Osteoblast (primary cell): Measurements from ENCODE around the gene CHAF1A. TPM values are rescaled to one million over a fixed set of nuclear protein-coding genes. Genes with fewer than 3 reads are reported as not detected.

Source experiments
- DNase-seq: peaks from one replicate; pipeline ENCODE4 v3.0.0; 2011; ENCODE audit warnings: low spot score, mixed read lengths; ENCODE audit not compliant: insufficient read length; ENCODE audit errors: missing footprints
- H2AFZ ChIP-seq: 2 replicates; pipeline ENCODE4 v1.6.0; 2011; ENCODE audit warnings: mild to moderate bottlenecking, low read length
- H3K27ac ChIP-seq: 2 replicates; pipeline ENCODE4 v1.5.1; 2011; ENCODE audit warnings: mild to moderate bottlenecking, low read depth, low read length, moderate library complexity
- H3K27me3 ChIP-seq: 2 replicates; pipeline ENCODE4 v1.6.0; 2012; ENCODE audit warnings: mild to moderate bottlenecking, control low read depth, inconsistent platforms, low read length, moderate library complexity; ENCODE audit not compliant: insufficient read depth
- H3K36me3 ChIP-seq: 2 replicates; pipeline ENCODE4 v1.5.1; 2011; ENCODE audit warnings: mild to moderate bottlenecking, low read length, control low read depth, moderate library complexity; ENCODE audit not compliant: insufficient read depth
- H3K4me1 ChIP-seq: 2 replicates; pipeline ENCODE4 v1.5.1; 2011; ENCODE audit warnings: mild to moderate bottlenecking, low read length, control low read depth, moderate library complexity; ENCODE audit not compliant: insufficient read depth
- H3K4me2 ChIP-seq: 2 replicates; pipeline ENCODE4 v1.6.0; 2011; ENCODE audit warnings: mild to moderate bottlenecking, low read length; ENCODE audit not compliant: insufficient read depth
- H3K4me3 ChIP-seq: fragments of 200-600 bp; sonication (generic); 3 replicates; pipeline ENCODE4 v1.5.1; 2012; ENCODE audit warnings: mild to moderate bottlenecking, low read length, inconsistent platforms; ENCODE audit not compliant: insufficient read depth
- H3K79me2 ChIP-seq: 2 replicates; pipeline ENCODE4 v1.6.0; 2012; ENCODE audit warnings: mild to moderate bottlenecking, low read length, control low read depth, inconsistent platforms; ENCODE audit not compliant: insufficient read depth
- H3K9me3 ChIP-seq: 2 replicates; pipeline ENCODE4 v1.5.1; 2011; ENCODE audit warnings: low read depth, low read length, control low read depth
- H4K20me1 ChIP-seq: 2 replicates; pipeline ENCODE4 v1.6.0; 2012; ENCODE audit warnings: mild to moderate bottlenecking, low read length, control low read depth; ENCODE audit not compliant: insufficient read depth
- total RNA-seq: library from RNA; depleted of rRNA; stranded (reverse); fragments of >200 nt; gene quantifications from 2 replicates; pipeline ENCODE4 v1.2.3, GENCODE V29; 2012
- TF ChIP-seq, protein P1 (sequence below): IDR thresholded peaks from 2 replicates; pipeline ENCODE4 v1.5.1; 2011; ENCODE audit warnings: mild to moderate bottlenecking, low read depth, low read length, moderate library complexity; ENCODE audit errors: extremely low read depth

Gene CHAF1A
- total RNA-seq, 1 donor = 3.6 TPM

DNA sequence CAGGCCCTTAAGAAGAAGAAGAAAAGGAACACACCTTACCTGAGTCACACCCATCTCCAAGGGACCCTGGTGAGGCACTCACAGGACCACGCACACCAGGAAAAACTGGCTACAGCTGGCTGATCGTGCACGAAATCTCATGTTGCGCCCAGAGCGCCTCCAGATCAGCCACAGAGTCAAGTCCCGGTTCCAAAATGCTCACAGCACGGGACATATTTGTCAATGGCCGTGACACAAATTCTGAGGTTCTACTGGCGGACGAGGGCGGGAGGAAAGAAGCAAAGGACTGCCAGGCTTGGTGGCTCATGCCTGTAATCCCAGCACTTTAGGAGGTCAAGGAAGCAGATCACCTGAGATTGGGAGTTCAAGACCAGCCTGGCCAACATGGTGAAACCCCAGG is 23.6 kb upstream of the CHAF1A start:
- TF ChIP-seq, protein P1, sequence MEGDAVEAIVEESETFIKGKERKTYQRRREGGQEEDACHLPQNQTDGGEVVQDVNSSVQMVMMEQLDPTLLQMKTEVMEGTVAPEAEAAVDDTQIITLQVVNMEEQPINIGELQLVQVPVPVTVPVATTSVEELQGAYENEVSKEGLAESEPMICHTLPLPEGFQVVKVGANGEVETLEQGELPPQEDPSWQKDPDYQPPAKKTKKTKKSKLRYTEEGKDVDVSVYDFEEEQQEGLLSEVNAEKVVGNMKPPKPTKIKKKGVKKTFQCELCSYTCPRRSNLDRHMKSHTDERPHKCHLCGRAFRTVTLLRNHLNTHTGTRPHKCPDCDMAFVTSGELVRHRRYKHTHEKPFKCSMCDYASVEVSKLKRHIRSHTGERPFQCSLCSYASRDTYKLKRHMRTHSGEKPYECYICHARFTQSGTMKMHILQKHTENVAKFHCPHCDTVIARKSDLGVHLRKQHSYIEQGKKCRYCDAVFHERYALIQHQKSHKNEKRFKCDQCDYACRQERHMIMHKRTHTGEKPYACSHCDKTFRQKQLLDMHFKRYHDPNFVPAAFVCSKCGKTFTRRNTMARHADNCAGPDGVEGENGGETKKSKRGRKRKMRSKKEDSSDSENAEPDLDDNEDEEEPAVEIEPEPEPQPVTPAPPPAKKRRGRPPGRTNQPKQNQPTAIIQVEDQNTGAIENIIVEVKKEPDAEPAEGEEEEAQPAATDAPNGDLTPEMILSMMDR = no peak
- H4K20me1 ChIP-seq = peaks cover 81% of the 10 kb centered on the region
- no peaks in the 10 kb centered on the region for H3K9me3 ChIP-seq
- H3K27ac ChIP-seq = no peak overlapping the region
- H3K4me3 ChIP-seq = no peak overlapping the region
- no peak for DNase-seq
- peaks cover 42% of the 10 kb centered on the region for H3K4me1 ChIP-seq
- H3K36me3 ChIP-seq = peaks cover 7% of the 10 kb centered on the region
- no peak overlapping the region for H3K4me2 ChIP-seq
- H2AFZ ChIP-seq = no peak overlapping the region
- H3K79me2 ChIP-seq = peaks cover 93% of the 10 kb centered on the region
- H3K27me3 ChIP-seq = no peaks in the 10 kb centered on the region

GRCh38 chr19:4379383-4380253 is 22.8 kb upstream of the CHAF1A start:
- Histone ChIP-seq H3K36me3 (peaks cover 14% of the 10 kb centered on the region), H3K4me3 (no peak overlapping the region), H4K20me1 (peaks cover 82% of the 10 kb centered on the region), H3K9me3 (no peaks in the 10 kb centered on the region), H3K4me2 (no peak overlapping the region), H3K27ac (no peak overlapping the region), H3K79me2 (peaks cover 97% of the 10 kb centered on the region), H2AFZ (no peak overlapping the region), H3K4me1 (peaks cover 34% of the 10 kb centered on the region), H3K27me3 (no peaks in the 10 kb centered on the region)
- TF ChIP-seq, protein P1 = no peak
- DNase-seq = peak; percentile 57

- H3K4me2 ChIP-seq = no peak overlapping the region
- H3K36me3 ChIP-seq = peaks cover 16% of the 10 kb centered on the region
- peaks cover 29% of the 10 kb centered on the region for H3K4me1 ChIP-seq
- TF ChIP-seq, protein P1 = no peak
- peaks cover 82% of the 10 kb centered on the region for H4K20me1 ChIP-seq
- H3K79me2 ChIP-seq = peaks cover 97% of the 10 kb centered on the region
- no peaks in the 10 kb centered on the region for H3K9me3 ChIP-seq
- peak; percentile 67 for DNase-seq
- no peak overlapping the region for H3K4me3 ChIP-seq
- no peaks in the 10 kb centered on the region for H3K27me3 ChIP-seq
- H3K27ac ChIP-seq = no peak overlapping the region
- no peak overlapping the region for H2AFZ ChIP-seq
Observed at GRCh38 chr19:4380254-4380727, 22.1 kb upstream of the CHAF1A start.

GRCh38 chr19:4385291-4386040 is 17.0 kb upstream of the CHAF1A start:
- Histone ChIP-seq H2AFZ (no peak overlapping the region), H3K9me3 (no peaks in the 10 kb centered on the region), H3K27ac (peak overlapping the region; percentile 69), H4K20me1 (peaks cover 80% of the 10 kb centered on the region), H3K4me1 (peaks cover 22% of the 10 kb centered on the region), H3K4me3 (peak overlapping the region; percentile 22), H3K27me3 (no peaks in the 10 kb centered on the region), H3K79me2 (peaks cover 98% of the 10 kb centered on the region), H3K4me2 (peak overlapping the region; percentile 68), H3K36me3 (peaks cover 23% of the 10 kb centered on the region)
- TF ChIP-seq, protein P1 = no peak
- peak; percentile 82 for DNase-seq
